Thyroid gland (tissue), 4 donors: ENCODE results near the gene UBE2O. TPM values are rescaled to one million over a fixed set of nuclear protein-coding genes. Genes with fewer than 3 reads are reported as not detected.
"Not testable (repeated sequence)": the region's sequence is repeated elsewhere in the genome, so short reads cannot be mapped to it uniquely, and the experiment has no call there.

Source experiments
- DNase-seq, 2 donors: peaks; one replicate each; pipeline ENCODE4 v3.0.0-alpha.2; 2019
- H3K27ac ChIP-seq, 3 donors: fragments of 200-600 bp; sonication (generic); 1 replicate in 2 of 3; 2 replicates in 1 of 3; pipeline ENCODE4 v1.5.1; 2016 to 2019; ENCODE audit warnings: mild to moderate bottlenecking in 1 of 3, moderate library complexity in 1 of 3
- H3K27me3 ChIP-seq: fragments of 200-600 bp; sonication (generic); one replicate; pipeline ENCODE4 v1.5.1; 2019
- H3K36me3 ChIP-seq, 2 donors: fragments of 200-600 bp; sonication (generic); one replicate each; pipeline ENCODE4 v1.5.1; 2016 to 2019
- H3K4me1 ChIP-seq, 2 donors: fragments of 200-600 bp; sonication (generic); one replicate each; pipeline ENCODE4 v1.5.1; 2017 to 2019
- H3K4me3 ChIP-seq, 3 donors: fragments of 200-600 bp; sonication (generic); replicated peaks in 1 of 3; 1 replicate in 2 of 3; 2 replicates in 1 of 3; pipeline ENCODE4 v1.5.1; 2016; ENCODE audit warnings: mild to moderate bottlenecking in 1 of 3
- H3K9me3 ChIP-seq: fragments of 200-600 bp; sonication (generic); one replicate; pipeline ENCODE4 v1.5.1; 2017
- CTCF ChIP-seq, 6 experiments: fragments of 200-600 bp in 3 of 6; fragments of 450-650 bp in 3 of 6; sonication (generic) in 3 of 6; IDR thresholded peaks; one replicate each; pipeline ENCODE4 v1.5.1; 2016 to 2019; ENCODE audit warnings: antibody characterized with exemption in 6 of 6, mild to moderate bottlenecking in 2 of 6, inconsistent platforms in 1 of 6, moderate library complexity in 1 of 6
- POLR2A ChIP-seq, 2 donors: fragments of 450-650 bp; IDR thresholded peaks; one replicate each; pipeline ENCODE4 v1.6.1; 2017; ENCODE audit warnings: antibody characterized with exemption in 2 of 2, mild to moderate bottlenecking in 2 of 2, moderate library complexity in 1 of 2
- WGBS, 2 donors: methylation state at CpG; one replicate each; pipeline ENCODE4 v1.1.5; 2017; 5-methylcytosine and 5-hydroxymethylcytosine counted together
- intact Hi-C: fragments of 100-400 bp; cut with DNase I; formaldehyde crosslinking; loops from one replicate; pipeline ENCODE4 v1.15.1; 2023
- total RNA-seq, 4 donors: library from RNA; depleted of rRNA; stranded (reverse); fragments of >200 nt; gene quantifications; one replicate each; pipeline ENCODE4 v1.2.3, GENCODE V29; 2016

The UBE2O gene
- total RNA-seq, 4 donors from 2014 or later, result 26.3 to 47.9 (median 37.3) TPM

DNA sequence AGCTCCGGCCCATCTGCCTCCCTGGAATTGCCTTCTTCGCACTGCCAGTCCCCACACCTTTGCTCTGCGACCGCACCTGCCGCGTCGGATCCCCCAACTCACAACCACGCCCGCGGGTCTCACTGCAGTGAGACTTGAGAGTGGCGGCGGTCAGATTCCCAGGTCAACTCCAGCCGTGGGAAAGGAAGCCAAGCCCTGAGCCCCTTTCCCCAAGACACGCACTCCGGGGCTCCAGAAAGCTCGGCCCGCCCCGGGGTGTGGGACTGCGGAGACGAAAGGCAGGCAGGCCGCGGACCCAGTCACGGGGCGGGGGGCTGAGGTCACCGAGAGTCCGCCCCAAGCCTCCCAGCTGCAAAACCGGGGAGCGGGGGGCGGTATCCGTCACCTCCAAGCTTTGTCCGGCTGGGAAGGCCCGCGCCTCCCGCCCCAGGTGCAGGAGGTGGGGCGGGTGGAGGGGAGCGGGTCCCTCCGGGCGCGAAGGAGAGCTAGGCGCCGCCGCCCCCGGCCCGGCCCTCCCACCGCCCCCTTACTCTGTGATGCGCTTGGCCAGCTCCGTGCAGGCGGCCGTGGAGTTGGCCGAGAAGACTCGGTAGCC lies 99.9 kb downstream of the UBE2O start:
- 0% methylated on average over 2 to 10 of the region's 51 CpGs for WGBS, 2 donors
- intact Hi-C loops, result no loop called here
- peak overlapping the region; percentile 90 to 98 (median 93) for H3K27ac ChIP-seq
- TF ChIP-seq CTCF (IDR thresholded peaks at IDR 0.05), result no peak
- no peak for TF ChIP-seq POLR2A (IDR thresholded peaks at IDR 0.05)
- peak; percentile 39 to 53 for DNase-seq
- no peaks in the 10 kb centered on the region for H3K27me3 ChIP-seq
- H3K4me3 ChIP-seq, result peak overlapping the region; percentile 72 to 91 (median 84)
- H3K4me1 ChIP-seq, result peaks cover 0 to 14% of the 10 kb centered on the region in 2 donors
- no peaks in the 10 kb centered on the region for H3K9me3 ChIP-seq
- H3K36me3 ChIP-seq, result peaks cover 1 to 5% of the 10 kb centered on the region in 2 donors

DNA sequence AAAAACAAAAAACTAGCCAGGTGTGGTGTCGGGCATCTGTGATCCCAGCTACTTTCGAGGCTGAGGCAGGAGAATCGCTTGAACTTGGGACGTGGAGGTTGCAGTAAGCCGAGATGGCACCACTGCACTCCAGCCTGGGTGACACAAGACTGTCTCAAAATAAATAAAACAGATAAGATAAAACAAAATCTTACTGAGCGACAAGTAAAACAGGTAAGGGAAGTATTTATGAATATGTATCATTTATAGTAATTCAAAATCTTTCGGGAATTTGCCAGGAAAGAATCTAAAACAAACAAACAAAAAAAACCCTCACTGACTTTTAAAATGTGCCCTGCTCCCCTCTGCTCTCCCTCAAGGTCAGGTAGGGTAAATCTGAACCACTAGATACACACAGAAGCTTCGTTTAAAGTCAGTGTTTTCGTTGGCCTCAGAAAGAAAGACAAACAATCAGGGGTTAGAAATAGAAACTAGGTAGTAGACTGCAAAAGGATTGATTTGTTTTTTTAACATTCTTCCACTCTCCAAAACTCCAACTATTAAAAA lies 101.4 kb downstream of the UBE2O start:
- DNase-seq, result peak in 1 of 2 donors; percentile 10
- intact Hi-C loops, result no loop called here
- Histone ChIP-seq H3K4me1 (peaks cover 0 to 14% of the 10 kb centered on the region in 2 donors), H3K27me3 (no peaks in the 10 kb centered on the region), H3K36me3 (peaks cover 11 to 16% of the 10 kb centered on the region in 2 donors), H3K9me3 (no peaks in the 10 kb centered on the region), H3K27ac (peak overlapping the region; percentile 90 to 98 (median 93)), H3K4me3 (no peak overlapping the region)
- TF ChIP-seq CTCF (IDR thresholded peaks at IDR 0.05) (no peak), POLR2A (IDR thresholded peaks at IDR 0.05) (no peak)
- 44 to 45% methylated on average over 9 of the region's 9 CpGs for WGBS, 2 donors

- 94 to 95% methylated on average over 5 of the region's 5 CpGs for WGBS, 2 donors
- H3K36me3 ChIP-seq, result peaks cover 22 to 26% of the 10 kb centered on the region in 2 donors
- peak overlapping the region; percentile 88 to 98 (median 93) for H3K27ac ChIP-seq
- no peaks in the 10 kb centered on the region for H3K9me3 ChIP-seq
- no peak overlapping the region for H3K4me3 ChIP-seq
- no peaks in the 10 kb centered on the region for H3K27me3 ChIP-seq
- intact Hi-C loops, result no loop called here
- peaks cover 0 to 14% of the 10 kb centered on the region in 2 donors for H3K4me1 ChIP-seq
- no peak for DNase-seq
- no peak for TF ChIP-seq CTCF (IDR thresholded peaks at IDR 0.05)
- no peak for TF ChIP-seq POLR2A (IDR thresholded peaks at IDR 0.05)
These were observed 102.5 kb downstream of the UBE2O start for GRCh38 chr17:76350463-76350862.

DNA sequence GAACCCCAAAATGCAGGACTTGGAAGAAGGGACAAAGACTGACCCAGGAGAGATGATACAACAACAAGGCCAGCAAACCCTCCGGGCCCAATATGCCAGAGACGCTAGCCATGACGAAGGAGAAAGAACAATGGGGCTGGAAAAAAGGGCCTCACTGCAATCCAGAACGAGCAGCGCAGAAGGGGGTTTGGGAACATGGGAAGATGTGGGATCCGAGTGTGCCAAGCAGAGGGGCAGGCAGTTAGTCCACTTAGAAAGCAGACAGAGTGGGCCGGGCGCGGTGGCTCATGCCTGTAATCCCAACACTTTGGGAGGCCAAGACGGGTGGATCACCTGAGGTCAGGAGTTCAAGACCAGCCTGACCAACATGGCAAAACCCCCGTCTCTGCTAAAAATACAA lies 106.0 kb downstream of the UBE2O start:
- peaks cover 37 to 39% of the 10 kb centered on the region in 2 donors for H3K36me3 ChIP-seq
- 95% methylated on average over 11 of the region's 11 CpGs for WGBS, 2 donors

DNA sequence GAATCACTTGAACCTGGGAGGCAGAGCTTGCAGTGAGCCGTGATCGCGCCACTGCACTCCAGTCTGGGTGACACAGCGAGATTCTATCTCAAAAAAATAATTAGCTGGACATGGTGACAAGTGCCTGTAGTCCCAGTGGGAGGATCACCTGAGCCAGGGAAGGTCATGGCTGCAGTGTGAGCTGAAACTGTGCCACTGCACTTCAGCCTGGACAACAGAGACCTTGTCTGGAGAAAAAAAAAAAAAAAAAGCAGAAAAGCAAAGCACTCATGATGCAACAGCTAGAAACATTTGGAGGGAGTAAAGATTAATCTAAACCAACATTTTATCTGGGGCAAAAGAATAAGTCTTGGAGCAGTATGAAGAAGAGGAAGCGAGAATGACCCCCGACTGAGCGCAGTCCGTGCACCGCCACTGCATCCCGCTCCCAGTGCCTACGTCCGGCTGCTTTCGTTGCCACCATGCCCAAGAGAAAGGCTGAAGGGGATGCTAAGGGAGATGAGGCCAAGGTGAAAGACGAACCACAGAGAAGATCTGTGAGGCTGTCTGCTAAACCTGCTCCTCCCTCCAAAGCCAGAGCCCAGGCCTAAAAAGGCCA lies 107.5 kb downstream of the UBE2O start:
- DNase-seq, result no peak
- Histone ChIP-seq H3K9me3 (no peaks in the 10 kb centered on the region), H3K36me3 (peaks cover 40 to 41% of the 10 kb centered on the region in 2 donors), H3K4me1 (peaks cover 0 to 1% of the 10 kb centered on the region in 2 donors), H3K27ac (no peak overlapping the region), H3K27me3 (no peaks in the 10 kb centered on the region), H3K4me3 (no peak overlapping the region)
- intact Hi-C loops, result no loop called here
- no peak for TF ChIP-seq POLR2A (IDR thresholded peaks at IDR 0.05)
- no peak for TF ChIP-seq CTCF (IDR thresholded peaks at IDR 0.05)
- 95% methylated on average over 14 of the region's 14 CpGs for WGBS, 2 donors

More for the DNA sequence above, 106.0 kb downstream of the UBE2O start:
- H3K4me3 ChIP-seq, DNase-seq, H3K27me3 ChIP-seq, intact Hi-C loops, H3K9me3 ChIP-seq, H3K27ac ChIP-seq: not testable (repeated sequence)
- peaks cover 0 to 11% of the 10 kb centered on the region in 2 donors for H3K4me1 ChIP-seq
